Fibroblast of pulmonary artery (primary cell): ENCODE measurements around the gene ATP8B4.

ENCODE experiments used
- DNase-seq: peaks from one replicate; pipeline ENCODE4 v3.0.0-alpha.2; 2010; ENCODE audit warnings: low read depth
- H3K4me3 ChIP-seq: replicated peaks from 2 replicates; pipeline ENCODE4 v1.5.1; 2011; ENCODE audit warnings: low read depth, mild to moderate bottlenecking, control low read depth, low read length, moderate library complexity
- CTCF ChIP-seq: IDR thresholded peaks from 2 replicates; pipeline ENCODE4 v1.5.1; 2011; ENCODE audit warnings: mild to moderate bottlenecking, control low read depth, low read length, inconsistent platforms; ENCODE audit errors: missing control alignments

Gene ATP8B4

GRCh38 chr15:50049871-50050270 is 69.2 kb downstream of the ATP8B4 start:
- no peak for TF ChIP-seq CTCF
- peak; percentile 30 for DNase-seq
- H3K4me3 ChIP-seq, result no peak overlapping the region

- TF ChIP-seq CTCF, result no peak
- H3K4me3 ChIP-seq, result no peak overlapping the region
- DNase-seq, result no peak
Measured at GRCh38 chr15:50046867-50047266, 72.2 kb downstream of the ATP8B4 start.

- no peak for TF ChIP-seq CTCF
- DNase-seq, result no peak
- H3K4me3 ChIP-seq, result no peak overlapping the region
Measured at GRCh38 chr15:50046159-50046558, 72.9 kb downstream of the ATP8B4 start.

- no peak overlapping the region for H3K4me3 ChIP-seq
- DNase-seq, result no peak
- TF ChIP-seq CTCF, result no peak
Measured at GRCh38 chr15:50044904-50045303, 74.1 kb downstream of the ATP8B4 start.

- TF ChIP-seq CTCF, result no peak
- H3K4me3 ChIP-seq, result no peak overlapping the region
- DNase-seq, result no peak
Measured at GRCh38 chr15:50044406-50044805, 74.6 kb downstream of the ATP8B4 start.

GRCh38 chr15:50042775-50043174 is 76.3 kb downstream of the ATP8B4 start:
- no peak for TF ChIP-seq CTCF
- DNase-seq, result no peak

GRCh38 chr15:50030456-50030855 is 88.6 kb downstream of the ATP8B4 start:
- H3K4me3 ChIP-seq, result no peak overlapping the region
- no peak for DNase-seq
- TF ChIP-seq CTCF, result no peak

More at GRCh38 chr15:50042775-50043174, 76.3 kb downstream of the ATP8B4 start:
- no peak overlapping the region for H3K4me3 ChIP-seq
